AG04449 (cell line): ENCODE data around the gene GNB5.
A peak's percentile ranks its signal among the peaks of the same experiment; 100 is the strongest.

Experiments
- CTCF ChIA-PET: fragments of 350-600 bp; formaldehyde crosslinking; extraction: SDS; loops from one replicate; lab custom pipeline; 2021; ENCODE audit warnings: antibody characterized with exemption; lab: Yijun Ruan, JAX
- POLR2A ChIA-PET: fragments of 400-600, 350-600 bp; formaldehyde crosslinking; extraction: SDS; loops from one replicate; lab custom pipeline; 2020; ENCODE audit warnings: antibody characterized with exemption, inconsistent platforms; lab: Yijun Ruan, JAX
- DNase-seq: peaks from one replicate; pipeline ENCODE4 v3.0.0-alpha.2; 2010; ENCODE audit warnings: low read depth, low spot score
- H3K4me3 ChIP-seq: 2 replicates; pipeline ENCODE4 v1.5.1; 2011; ENCODE audit warnings: low read depth, mild to moderate bottlenecking, control low read depth, low read length
- TF ChIP-seq, protein P1 (sequence below): IDR thresholded peaks from one replicate; pipeline ENCODE4 v1.5.1; 2011; ENCODE audit warnings: mild to moderate bottlenecking, moderate library complexity, low read length, control low read depth, inconsistent platforms; ENCODE audit not compliant: insufficient read depth; ENCODE audit errors: missing control alignments

GNB5 gene

DNA sequence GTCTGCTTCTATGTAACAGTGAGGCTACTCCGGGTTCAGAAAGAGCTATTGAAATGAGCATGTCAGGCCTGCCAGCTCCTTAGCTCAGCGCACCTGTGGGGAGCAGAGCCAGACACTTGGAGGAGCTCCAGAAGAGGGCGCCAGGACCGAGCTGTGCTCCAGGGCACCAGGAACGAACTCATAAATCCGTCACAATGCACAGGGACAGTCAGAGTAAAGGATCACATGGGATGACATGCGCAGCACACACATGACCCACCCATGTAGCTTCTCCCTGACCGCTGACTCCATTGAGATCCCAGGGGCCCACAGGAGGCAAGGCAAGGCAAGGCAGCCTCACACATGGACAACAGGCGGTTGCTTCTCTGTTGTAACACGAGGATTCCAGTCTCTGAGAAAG, 26.0 kb upstream of the GNB5 start:
- no peak overlapping the region for H3K4me3 ChIP-seq
- TF ChIP-seq, protein P1, sequence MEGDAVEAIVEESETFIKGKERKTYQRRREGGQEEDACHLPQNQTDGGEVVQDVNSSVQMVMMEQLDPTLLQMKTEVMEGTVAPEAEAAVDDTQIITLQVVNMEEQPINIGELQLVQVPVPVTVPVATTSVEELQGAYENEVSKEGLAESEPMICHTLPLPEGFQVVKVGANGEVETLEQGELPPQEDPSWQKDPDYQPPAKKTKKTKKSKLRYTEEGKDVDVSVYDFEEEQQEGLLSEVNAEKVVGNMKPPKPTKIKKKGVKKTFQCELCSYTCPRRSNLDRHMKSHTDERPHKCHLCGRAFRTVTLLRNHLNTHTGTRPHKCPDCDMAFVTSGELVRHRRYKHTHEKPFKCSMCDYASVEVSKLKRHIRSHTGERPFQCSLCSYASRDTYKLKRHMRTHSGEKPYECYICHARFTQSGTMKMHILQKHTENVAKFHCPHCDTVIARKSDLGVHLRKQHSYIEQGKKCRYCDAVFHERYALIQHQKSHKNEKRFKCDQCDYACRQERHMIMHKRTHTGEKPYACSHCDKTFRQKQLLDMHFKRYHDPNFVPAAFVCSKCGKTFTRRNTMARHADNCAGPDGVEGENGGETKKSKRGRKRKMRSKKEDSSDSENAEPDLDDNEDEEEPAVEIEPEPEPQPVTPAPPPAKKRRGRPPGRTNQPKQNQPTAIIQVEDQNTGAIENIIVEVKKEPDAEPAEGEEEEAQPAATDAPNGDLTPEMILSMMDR, result no peak
- CTCF ChIA-PET, result interaction anchor here (0.7 to 2.4 kb wide), 6 partner anchors 8 to 33 kb away, joined by 3 to 18 read pairs (median 6); no protein-coding TSS in a partner anchor
- POLR2A ChIA-PET, result no interaction called here
- DNase-seq, result no peak

DNA sequence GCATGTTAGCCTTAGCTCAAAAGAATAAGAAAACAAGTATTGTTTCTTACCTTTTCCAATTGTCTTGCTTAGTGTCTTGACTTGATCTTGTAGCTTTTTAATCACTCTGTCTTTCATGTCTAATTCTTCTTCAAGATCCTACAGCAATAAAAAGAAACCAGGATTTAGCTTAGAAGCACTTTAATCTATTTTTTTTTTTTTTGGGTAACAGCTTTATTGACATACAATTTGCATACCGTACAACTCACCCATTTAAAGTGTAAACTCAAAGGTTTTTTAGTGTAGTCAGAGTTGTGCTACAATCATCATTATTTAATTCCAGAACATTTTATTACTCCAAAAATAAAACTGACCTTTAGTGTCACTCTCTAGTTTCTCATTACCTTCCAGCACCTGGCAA, 23.4 kb upstream of the GNB5 start:
- no peak for DNase-seq
- POLR2A ChIA-PET, result no interaction called here
- TF ChIP-seq, protein P1, result no peak
- CTCF ChIA-PET, result interaction anchor here (0.7 to 3.0 kb wide), 12 partner anchors 9 to 117 kb away, joined by 3 to 25 read pairs (median 4); no protein-coding TSS in a partner anchor
- H3K4me3 ChIP-seq, result no peak overlapping the region

- ChIA-PET POLR2A (no interaction called here), CTCF (interaction anchor here (1.2 to 3.0 kb wide), 5 partner anchors 10 to 523 kb away, joined by 3 to 25 read pairs (median 5); no protein-coding TSS in a partner anchor)
- no peak overlapping the region for H3K4me3 ChIP-seq
- TF ChIP-seq, protein P1, result no peak
- DNase-seq, result no peak
Measured at GRCh38 chr15:52213206-52213605, 22.0 kb upstream of the GNB5 start.

GRCh38 chr15:52208306-52208946, 17.2 kb upstream of the GNB5 start:
- CTCF ChIA-PET, result interaction anchor here (0.6 to 3.4 kb wide), 42 partner anchors 9 to 320 kb away, joined by 3 to 52 read pairs (median 5); partner anchors contain the start of gene LEO1
- TF ChIP-seq, protein P1, result peak; percentile 79
- POLR2A ChIA-PET, result interaction anchor here (1.2 kb wide), 1 partner anchor 227 kb away, joined by 3 read pairs; no protein-coding TSS in a partner anchor
- DNase-seq, result no peak
- no peak overlapping the region for H3K4me3 ChIP-seq

DNA sequence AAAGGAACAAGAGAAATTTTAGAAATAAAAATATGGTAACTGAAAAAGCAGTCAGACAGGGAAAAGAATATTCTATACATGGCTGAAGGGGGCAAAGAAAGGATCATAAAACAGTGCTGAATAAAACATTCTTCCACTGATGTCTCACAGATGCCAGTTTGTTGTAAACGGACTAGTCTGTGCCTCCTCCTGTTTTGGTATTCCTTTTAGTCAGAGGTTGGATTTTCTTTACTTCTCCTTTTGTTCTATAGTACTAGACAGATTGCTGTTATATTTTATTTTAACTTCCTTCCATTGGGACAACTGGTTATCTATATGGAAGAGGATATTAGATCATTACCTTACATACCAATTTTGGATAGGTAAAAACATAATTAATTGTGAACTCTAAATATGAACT, 16.0 kb upstream of the GNB5 start:
- H3K4me3 ChIP-seq, result no peak overlapping the region
- ChIA-PET CTCF (interaction anchor here (2.5 to 3.4 kb wide), 5 partner anchors 13 to 227 kb away, joined by 13 to 52 read pairs (median 33); no protein-coding TSS in a partner anchor), POLR2A (no interaction called here)
- DNase-seq, result no peak
- TF ChIP-seq, protein P1, result no peak

DNA sequence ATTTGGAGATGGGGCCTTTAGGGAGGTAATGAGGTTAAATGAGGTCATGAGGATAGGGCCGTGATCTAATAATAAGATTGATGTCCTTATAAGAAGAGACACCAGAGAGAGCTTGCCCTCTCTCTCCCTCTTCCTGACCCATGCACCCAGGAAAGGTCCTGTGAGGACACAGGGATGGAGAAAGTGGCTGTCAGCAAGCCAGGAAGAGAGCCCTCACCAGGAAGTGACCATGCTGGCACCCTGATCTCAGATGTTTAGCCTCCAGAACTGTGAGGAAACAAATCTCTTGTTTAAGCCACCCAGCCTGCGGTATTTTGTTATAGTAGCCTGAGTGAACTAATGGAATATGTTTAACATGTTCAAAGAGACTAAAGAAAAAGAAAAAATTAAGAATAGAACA, 15.3 kb upstream of the GNB5 start:
- H3K4me3 ChIP-seq, result no peak overlapping the region
- DNase-seq, result no peak
- POLR2A ChIA-PET, result no interaction called here
- CTCF ChIA-PET, result interaction anchor here (1.0 to 2.7 kb wide), 2 partner anchors 13 to 21 kb away, joined by 3 to 10 read pairs; no protein-coding TSS in a partner anchor
- TF ChIP-seq, protein P1, result no peak
